ENCODE measurements around the gene LRCH1.

LRCH1 gene

GRCh38 chr13:46799139-46799538 is 246.2 kb downstream of the LRCH1 start:
- no peak for DNase-seq (ENCODE audit: low spot score)

- no peak for DNase-seq (ENCODE audit: low spot score)
Observed at GRCh38 chr13:46801858-46802257, 248.9 kb downstream of the LRCH1 start.
